ELF-1 (cell line): ENCODE results near the gene UNC93B1.
A peak's percentile ranks its signal among the peaks of the same experiment; 100 is the strongest.
"Not testable (repeated sequence)": the region's sequence is repeated elsewhere in the genome, so short reads cannot be mapped to it uniquely, and the experiment has no call there.

Experiments
- DNase-seq: peaks from one replicate; pipeline ENCODE4 v3.0.0-alpha.2; 2016; ENCODE audit warnings: low read depth, low spot score

The UNC93B1 gene

GRCh38 chr11:68009391-68010089 lies 5.6 kb upstream of the UNC93B1 start:
- DNase-seq = no peak

- no peak for DNase-seq
Observed at GRCh38 chr11:68008381-68009337, 4.8 kb upstream of the UNC93B1 start.

- no peak for DNase-seq
Observed at GRCh38 chr11:68007498-68008380, 3.8 kb upstream of the UNC93B1 start.

- no peak for DNase-seq
Observed at GRCh38 chr11:68006606-68007166, 2.8 kb upstream of the UNC93B1 start.

- DNase-seq = no peak
Observed at GRCh38 chr11:68004551-68005335, 846 bp upstream of the UNC93B1 start.

- DNase-seq = no peak
Observed at GRCh38 chr11:68002938-68003845, 705 bp downstream of the UNC93B1 start.

- DNase-seq = no peak
Observed at GRCh38 chr11:68002575-68002937, 1.3 kb downstream of the UNC93B1 start.

GRCh38 chr11:67999704-68000103 lies 4.2 kb downstream of the UNC93B1 start:
- DNase-seq = no peak

GRCh38 chr11:67999201-67999629 lies 4.7 kb downstream of the UNC93B1 start:
- DNase-seq = no peak

- peak; percentile 1 for DNase-seq
Observed at GRCh38 chr11:67998150-67999045, 5.5 kb downstream of the UNC93B1 start.

- DNase-seq = no peak
Observed at GRCh38 chr11:67997475-67997921, 6.4 kb downstream of the UNC93B1 start.

GRCh38 chr11:67996622-67997474 lies 7.0 kb downstream of the UNC93B1 start:
- DNase-seq = peak; percentile 95

GRCh38 chr11:67996051-67996450 lies 7.8 kb downstream of the UNC93B1 start:
- DNase-seq = no peak

- DNase-seq = not testable (repeated sequence)
Observed at GRCh38 chr11:67995579-67995978, 8.3 kb downstream of the UNC93B1 start.

GRCh38 chr11:67995129-67995528 lies 8.8 kb downstream of the UNC93B1 start:
- DNase-seq = not testable (repeated sequence)

GRCh38 chr11:67994387-67994786 lies 9.5 kb downstream of the UNC93B1 start:
- DNase-seq = not testable (repeated sequence)

- DNase-seq = peak; percentile 90
Observed at GRCh38 chr11:67993821-67994220, 10.1 kb downstream of the UNC93B1 start.
